ENCODE results near the gene WNT2B.
A peak's percentile ranks its signal among the peaks of the same experiment; 100 is the strongest.

The WNT2B gene

GRCh38 chr1:112505400-112505785, 3.4 kb upstream of the WNT2B start:
- DNase-seq, result no peak

- DNase-seq, result no peak
Observed at GRCh38 chr1:112505878-112506277, 2.9 kb upstream of the WNT2B start.

- no peak for DNase-seq
Observed at GRCh38 chr1:112506306-112506705, 2.5 kb upstream of the WNT2B start.

- no peak for DNase-seq
Observed at GRCh38 chr1:112506731-112507130, 2.0 kb upstream of the WNT2B start.

- DNase-seq, result no peak
Observed at GRCh38 chr1:112507336-112507735, 1.4 kb upstream of the WNT2B start.

GRCh38 chr1:112507921-112508277, 866 bp upstream of the WNT2B start:
- no peak for DNase-seq

- DNase-seq, result no peak
Observed at GRCh38 chr1:112509005-112509659, 367 bp downstream of the WNT2B start.

- DNase-seq, result no peak
Observed at GRCh38 chr1:112509660-112510178, 954 bp downstream of the WNT2B start.

- no peak for DNase-seq
Observed at GRCh38 chr1:112510340-112510739, 1.6 kb downstream of the WNT2B start.

- no peak for DNase-seq
Observed at GRCh38 chr1:112511897-112512296, 3.1 kb downstream of the WNT2B start.

- DNase-seq, result no peak
Observed at GRCh38 chr1:112513112-112513870, 4.5 kb downstream of the WNT2B start.

GRCh38 chr1:112514901-112515300, 6.1 kb downstream of the WNT2B start:
- no peak for DNase-seq

- peak; percentile 36 for DNase-seq
Observed at GRCh38 chr1:112515311-112516009, 6.7 kb downstream of the WNT2B start.

- DNase-seq, result no peak
Observed at GRCh38 chr1:112516141-112516540, 7.4 kb downstream of the WNT2B start.

GRCh38 chr1:112517231-112517630, 8.5 kb downstream of the WNT2B start:
- DNase-seq, result no peak

GRCh38 chr1:112517646-112518045, 8.9 kb downstream of the WNT2B start:
- DNase-seq, result no peak

- DNase-seq, result no peak
Observed at GRCh38 chr1:112518186-112518585, 9.4 kb downstream of the WNT2B start.

- no peak for DNase-seq
Observed at GRCh38 chr1:112520166-112520565, 11.4 kb downstream of the WNT2B start.

GRCh38 chr1:112522621-112523020, 13.9 kb downstream of the WNT2B start:
- peak; percentile 97 for DNase-seq

- peak; percentile 79 for DNase-seq
Observed at GRCh38 chr1:112524251-112524650, 15.5 kb downstream of the WNT2B start.

GRCh38 chr1:112524986-112525385, 16.2 kb downstream of the WNT2B start:
- DNase-seq, result no peak

GRCh38 chr1:112527266-112528010, 18.7 kb downstream of the WNT2B start:
- DNase-seq, result peak; percentile 86

- DNase-seq, result peak; percentile 81
Observed at GRCh38 chr1:112528076-112528475, 19.3 kb downstream of the WNT2B start.

All from fibroblast of skin of right quadriceps (primary cell).